HFFc6 (cell line): ENCODE results near the gene ALG6. TPM values are rescaled to one million over a fixed set of nuclear protein-coding genes. Genes with fewer than 3 reads are reported as not detected.

Source experiments
- DNase-seq: peaks from one replicate; pipeline ENCODE4 v3.0.0-alpha.2; 2018
- H3K27ac Mint-ChIP-seq: 2 replicates; pipeline ENCODE4 v1.8.0; 2020; ENCODE audit warnings: mild to moderate bottlenecking, mixed read lengths
- H3K27me3 Mint-ChIP-seq: 2 replicates; pipeline ENCODE4 v1.8.0; 2021; ENCODE audit warnings: mild to moderate bottlenecking, moderate library complexity, mixed read lengths; ENCODE audit not compliant: insufficient read depth
- H3K36me3 Mint-ChIP-seq: 2 replicates; pipeline ENCODE4 v1.8.0; 2021; ENCODE audit warnings: low read depth, mixed read lengths
- H3K4me1 Mint-ChIP-seq: 2 replicates; pipeline ENCODE4 v1.8.0; 2020; ENCODE audit warnings: low read depth, mixed read lengths
- H3K4me3 Mint-ChIP-seq: 2 replicates; pipeline ENCODE4 v1.8.0; 2020; ENCODE audit warnings: mild to moderate bottlenecking, moderate library complexity, mixed read lengths
- H3K9me3 Mint-ChIP-seq: 2 replicates; pipeline ENCODE4 v1.8.0; 2020; ENCODE audit warnings: mild to moderate bottlenecking, mixed read lengths
- CTCF ChIP-seq: fragments of 200-600 bp; sonication (generic); IDR thresholded peaks from 2 replicates; pipeline ENCODE4 v1.5.0; 2021; ENCODE audit warnings: antibody characterized with exemption, mild to moderate bottlenecking
- total RNA-seq, 6 experiments: library from RNA; stranded (reverse); fragmentation: NEBNext Ultra II Directional; extraction: Animal tissue kit (Norgen Biotek cat#: 25700); gene quantifications; 2 replicates in 1 of 6; 3 replicates in 5 of 6; pipeline ENCODE4 v1.2.3, GENCODE V29; 2021

ALG6 gene
- total RNA-seq, 6 experiments from 2014 or later = 6.7 to 9.0 (median 7.7) TPM

- no peak for TF ChIP-seq CTCF
- Mint-ChIP-seq H3K27me3 (peaks cover 65% of the 10 kb centered on the region), H3K9me3 (peaks cover 2% of the 10 kb centered on the region; the same call in 1 of the 2 replicates), H3K27ac (no peak overlapping the region), H3K4me1 (peaks cover 18% of the 10 kb centered on the region), H3K36me3 (peaks cover 1% of the 10 kb centered on the region; the same call in 1 of the 2 replicates), H3K4me3 (peak overlapping the region; percentile 49; the same call in 1 of the 2 replicates)
- DNase-seq = no peak
Measured at GRCh38 chr1:63326473-63327380, 40.7 kb upstream of the ALG6 start.

- Mint-ChIP-seq H3K9me3 (no peaks in the 10 kb centered on the region), H3K27me3 (peaks cover 60% of the 10 kb centered on the region), H3K36me3 (no peaks in the 10 kb centered on the region), H3K27ac (no peak overlapping the region), H3K4me1 (peaks cover 16% of the 10 kb centered on the region), H3K4me3 (peak overlapping the region; percentile 49; the same call in 1 of the 2 replicates)
- DNase-seq = peak; percentile 32
- TF ChIP-seq CTCF = peak; percentile 90
Measured at GRCh38 chr1:63327417-63328054, 39.9 kb upstream of the ALG6 start.

GRCh38 chr1:63328122-63328521 lies 39.3 kb upstream of the ALG6 start:
- Mint-ChIP-seq H3K4me3 (no peak overlapping the region), H3K4me1 (peaks cover 16% of the 10 kb centered on the region), H3K36me3 (no peaks in the 10 kb centered on the region), H3K9me3 (no peaks in the 10 kb centered on the region), H3K27ac (no peak overlapping the region), H3K27me3 (peaks cover 60% of the 10 kb centered on the region)
- no peak for DNase-seq
- no peak for TF ChIP-seq CTCF

GRCh38 chr1:63328781-63329180 lies 38.6 kb upstream of the ALG6 start:
- H3K9me3 Mint-ChIP-seq = no peaks in the 10 kb centered on the region
- peaks cover 57% of the 10 kb centered on the region for H3K27me3 Mint-ChIP-seq
- H3K27ac Mint-ChIP-seq = no peak overlapping the region
- H3K4me1 Mint-ChIP-seq = peaks cover 16% of the 10 kb centered on the region
- no peak overlapping the region for H3K4me3 Mint-ChIP-seq
- DNase-seq = no peak
- H3K36me3 Mint-ChIP-seq = no peaks in the 10 kb centered on the region
- no peak for TF ChIP-seq CTCF

- Mint-ChIP-seq H3K4me1 (peaks cover 16% of the 10 kb centered on the region), H3K27ac (no peak overlapping the region), H3K36me3 (no peaks in the 10 kb centered on the region), H3K27me3 (peaks cover 57% of the 10 kb centered on the region), H3K9me3 (no peaks in the 10 kb centered on the region), H3K4me3 (no peak overlapping the region)
- no peak for DNase-seq
- no peak for TF ChIP-seq CTCF
Measured at GRCh38 chr1:63329621-63330330, 37.7 kb upstream of the ALG6 start.
